Activated T-cell treated with anti-CD3 and anti-CD28 coated beads for 1 hour (primary cell): ENCODE results near the gene ANKRD17.

Experiments
- DNase-seq: peaks from one replicate; pipeline ENCODE4 v3.0.0-alpha.2; 2020; ENCODE audit warnings: low read depth

ANKRD17 gene

DNA sequence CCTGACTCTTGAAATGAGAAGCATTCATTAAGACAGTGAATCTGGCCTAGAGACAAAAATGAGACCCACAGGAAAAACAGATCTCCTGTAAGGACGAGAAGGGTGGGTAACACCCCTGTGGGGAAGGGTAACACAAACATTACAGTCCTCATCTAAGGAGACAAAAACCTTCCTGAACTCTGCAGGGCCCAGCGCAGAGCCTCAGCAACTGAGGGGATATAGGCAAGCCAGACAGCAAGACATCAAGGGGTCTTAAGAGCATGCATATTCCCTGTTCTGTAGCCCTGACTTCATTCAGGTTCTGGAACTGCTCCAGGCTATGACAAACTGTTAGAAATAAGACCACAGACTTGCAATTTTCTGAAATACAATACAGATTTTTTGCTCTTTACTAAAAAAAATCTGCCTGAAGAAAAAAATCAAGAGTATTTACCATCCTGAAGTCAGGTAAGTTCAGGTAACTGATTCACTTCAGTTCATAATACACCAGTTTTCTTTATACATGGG lies 204.6 kb downstream of the ANKRD17 start:
- no peak for DNase-seq

DNA sequence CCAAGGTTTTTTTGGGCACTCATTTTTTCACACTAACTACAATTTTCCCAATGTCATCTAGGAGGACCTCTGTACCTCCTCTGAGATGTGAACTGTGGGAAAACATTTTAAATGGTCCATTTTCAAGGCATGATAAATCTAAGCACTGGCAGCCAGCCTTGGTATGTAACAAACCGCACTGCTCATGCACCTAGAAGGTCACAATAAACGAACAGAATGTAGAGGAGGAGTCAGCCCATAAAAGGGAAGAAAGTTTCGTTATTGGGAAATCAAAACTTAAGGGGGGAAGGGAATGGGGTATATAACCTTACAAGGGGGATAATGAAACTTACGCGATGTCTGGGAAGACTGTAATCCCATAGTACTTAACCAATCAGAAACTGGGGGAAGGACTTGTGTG lies 205.5 kb downstream of the ANKRD17 start:
- no peak for DNase-seq

DNA sequence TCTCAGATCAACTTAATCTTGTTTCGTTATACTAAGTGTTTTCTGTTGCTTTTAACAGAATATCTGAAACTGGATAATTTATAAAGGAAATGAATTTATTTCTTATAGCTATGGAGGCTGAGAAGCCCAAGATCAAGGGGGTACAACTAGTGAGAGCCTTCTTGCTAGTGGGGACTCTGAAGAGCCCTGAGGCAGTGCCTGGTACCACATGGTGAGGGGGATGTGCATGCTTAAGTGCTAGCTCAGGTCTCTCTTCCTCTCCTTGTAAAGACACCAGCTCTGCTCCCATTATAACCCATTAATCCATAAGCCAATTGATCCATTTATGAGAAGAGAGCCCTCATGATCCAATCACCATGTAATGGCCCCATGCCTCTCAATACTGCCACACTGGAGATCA lies 207.0 kb downstream of the ANKRD17 start:
- no peak for DNase-seq

DNA sequence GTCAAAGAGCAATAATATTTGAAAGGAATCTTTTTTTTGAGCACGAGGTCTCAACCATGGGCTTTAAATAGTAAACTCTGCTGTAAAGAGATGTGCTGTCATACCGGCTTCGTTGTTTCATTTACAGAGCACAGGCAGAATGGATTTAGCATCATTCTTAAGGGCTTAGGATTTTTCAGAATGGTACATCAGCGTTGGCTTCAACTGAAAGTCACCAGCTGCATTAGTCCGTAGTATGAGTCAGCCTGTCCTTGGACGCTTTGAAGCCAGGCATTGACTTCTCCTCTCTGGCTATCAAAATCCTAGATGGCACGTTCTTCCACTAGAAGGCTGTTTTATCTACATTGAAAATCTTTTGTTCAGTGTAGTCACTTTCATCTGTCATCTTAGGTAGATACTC lies 212.7 kb downstream of the ANKRD17 start:
- DNase-seq = no peak

DNA sequence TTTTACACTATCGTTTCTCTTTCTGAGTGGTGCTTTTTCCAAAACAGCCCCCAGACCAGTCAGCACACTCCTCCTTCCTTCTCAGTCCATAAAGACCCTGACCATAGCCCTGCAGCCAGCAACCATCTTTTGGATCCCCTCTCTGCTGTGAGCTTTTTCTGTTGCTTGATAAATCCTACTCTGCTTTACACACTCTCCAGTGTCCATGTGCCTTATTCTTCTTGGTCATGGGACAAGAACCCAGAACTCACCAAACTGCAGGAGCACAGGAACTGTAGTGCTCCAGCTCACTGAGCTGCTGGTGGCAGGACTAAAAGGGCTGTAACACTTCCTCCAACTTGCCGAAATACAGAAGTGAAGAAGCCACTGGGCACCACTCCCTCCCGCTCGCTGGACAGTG lies 221.5 kb downstream of the ANKRD17 start:
- DNase-seq = no peak

DNA sequence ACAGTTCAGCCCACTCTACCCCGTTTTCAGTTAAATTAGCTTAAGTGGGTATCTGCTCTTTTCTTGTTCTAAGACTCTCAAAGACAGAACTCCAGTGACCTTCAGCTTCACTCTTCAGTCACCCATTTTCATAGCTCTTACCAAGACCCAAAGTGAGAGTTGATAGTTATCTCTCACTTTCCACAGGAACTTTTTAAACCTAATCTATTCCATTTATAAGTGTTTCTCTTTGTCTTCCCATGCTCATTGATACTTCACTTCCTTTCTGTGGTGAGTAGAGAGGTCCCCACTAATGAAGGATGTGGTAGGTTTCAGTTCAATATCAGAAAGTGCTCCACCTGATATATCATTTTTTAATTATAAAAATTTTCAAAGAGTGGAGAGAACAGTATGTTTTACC lies 222.5 kb downstream of the ANKRD17 start:
- no peak for DNase-seq

DNA sequence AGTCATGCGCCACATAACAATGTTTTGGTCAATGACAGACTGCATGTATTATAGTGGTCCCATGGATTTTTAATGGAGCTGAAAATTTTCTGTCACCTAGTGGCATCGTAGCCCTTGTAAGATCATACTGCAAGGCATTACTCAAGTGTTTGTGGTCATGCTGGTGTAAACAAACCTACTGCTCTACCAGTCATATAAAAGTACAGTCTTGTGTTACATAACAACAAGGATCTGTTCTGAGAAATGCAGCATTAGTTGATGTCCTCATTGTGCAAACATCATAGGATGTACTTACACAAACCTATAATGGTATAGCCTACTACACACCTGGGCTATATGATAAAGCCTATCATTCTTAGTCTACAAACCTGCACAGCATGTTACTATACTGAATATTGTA lies 223.7 kb downstream of the ANKRD17 start:
- DNase-seq = no peak

DNA sequence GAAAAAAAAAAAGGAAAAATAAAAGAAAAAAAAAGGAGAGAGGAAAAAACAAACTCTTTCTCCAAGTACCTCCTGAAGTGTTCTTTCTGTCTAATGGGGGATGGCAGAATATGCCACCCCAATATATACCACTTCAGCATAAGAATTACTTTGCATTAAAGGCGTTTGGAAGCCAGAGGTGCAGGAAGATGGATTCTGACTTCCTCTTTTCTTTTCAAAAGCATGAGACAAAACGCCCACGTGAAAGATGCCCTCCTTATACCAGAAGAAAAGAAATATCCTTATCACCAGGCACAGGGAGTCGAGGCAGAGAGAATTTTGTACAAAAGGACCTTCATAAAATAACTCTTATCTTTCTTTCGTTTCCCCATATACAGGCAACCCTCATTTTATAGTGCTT lies 230.0 kb downstream of the ANKRD17 start:
- DNase-seq = no peak
